Fibroblast of the aortic adventitia (primary cell): ENCODE measurements around the gene VAC14. TPM values are rescaled to one million over a fixed set of nuclear protein-coding genes. Genes with fewer than 3 reads are reported as not detected.

Source experiments
- total RNA-seq: library from RNA; depleted of rRNA; stranded (reverse); fragments of >200 nt; gene quantifications from 2 replicates; pipeline ENCODE4 v1.2.3, GENCODE V29; 2012; ENCODE audit warnings: low replicate concordance

Gene VAC14
- total RNA-seq, 1 donor = 29.7 TPM

Other genes starting within 250 kb of the VAC14 start
- gene IL34, start 154.6 kb downstream of the VAC14 start, total RNA-seq = 3.4 and 10.9 TPM in 2 replicates
- gene MTSS2, start 115.1 kb downstream of the VAC14 start, total RNA-seq = 8.3 and 24.0 TPM in 2 replicates